Testis (tissue), 3 donors: Measurements from ENCODE around the gene MBIP. TPM values are rescaled to one million over a fixed set of nuclear protein-coding genes. Genes with fewer than 3 reads are reported as not detected.

Experiments
- DNase-seq: peaks from one replicate; pipeline ENCODE4 v3.0.0-alpha.2; 2019
- H3K27ac ChIP-seq, 2 donors: fragments of 200-600 bp; sonication (generic); one replicate each; pipeline ENCODE4 v1.5.1; 2019
- H3K27me3 ChIP-seq: fragments of 200-600 bp; sonication (generic); one replicate; pipeline ENCODE4 v1.5.1; 2019
- H3K36me3 ChIP-seq: fragments of 200-600 bp; sonication (generic); one replicate; pipeline ENCODE4 v1.5.1; 2017; ENCODE audit warnings: low read depth; ENCODE audit errors: missing control alignments
- H3K4me1 ChIP-seq: fragments of 200-600 bp; sonication (generic); one replicate; pipeline ENCODE4 v1.5.1; 2019
- H3K4me3 ChIP-seq, 2 donors: fragments of 200-600 bp; sonication (generic); one replicate each; pipeline ENCODE4 v1.5.1; 2017 to 2019
- H3K9me3 ChIP-seq: fragments of 200-600 bp; sonication (generic); one replicate; pipeline ENCODE4 v1.5.1; 2017
- POLR2A ChIP-seq: fragments of 450-650 bp; IDR thresholded peaks from one replicate; pipeline ENCODE4 v1.6.1; 2017; ENCODE audit warnings: antibody characterized with exemption, mild to moderate bottlenecking, moderate library complexity
- WGBS, 2 donors: methylation state at CpG; one replicate each; pipeline ENCODE4 v1.1.5; 2018; 5-methylcytosine and 5-hydroxymethylcytosine counted together
- intact Hi-C: fragments of 100-400 bp; cut with DNase I; formaldehyde crosslinking; loops from one replicate; pipeline ENCODE4 v1.15.1; 2023; ENCODE audit warnings: low total_unique reads
- polyA plus RNA-seq: library from polyadenylated mRNA; stranded (reverse); fragments of 350-450 nt; fragmentation: Illumina TruSeq; extraction: RNeasy Lipid Tissue Mini Kit (QIAGEN cat#74804); gene quantifications from one replicate; pipeline ENCODE4 v1.2.3, GENCODE V29; 2014; ENCODE audit warnings: low read depth, low replicate concordance; ENCODE audit not compliant: insufficient read depth
- total RNA-seq, 2 donors: library from RNA; depleted of rRNA; stranded (reverse); fragments of >200 nt; gene quantifications; one replicate each; pipeline ENCODE4 v1.2.3, GENCODE V29; 2016
- TF ChIP-seq, protein P1 (sequence below), 3 experiments: fragments of 450-650 bp in 2 of 3; fragments of 200-600 bp in 1 of 3; sonication (generic) in 1 of 3; IDR thresholded peaks; one replicate each; pipeline ENCODE4 v1.5.1; 2016 to 2019; ENCODE audit warnings: antibody characterized with exemption in 3 of 3, mild to moderate bottlenecking in 2 of 3, moderate library complexity in 1 of 3

Gene MBIP
- total and polyA plus RNA-seq, 3 donors from 2014 or later, result 21.0 to 27.5 (median 22.1) TPM

GRCh38 chr14:36275741-36276140 lies 44.7 kb downstream of the MBIP start:
- no peak overlapping the region for H3K27ac ChIP-seq
- H3K27me3 ChIP-seq, result no peaks in the 10 kb centered on the region
- H3K36me3 ChIP-seq, result no peaks in the 10 kb centered on the region
- H3K9me3 ChIP-seq, result no peaks in the 10 kb centered on the region
- peaks cover 4% of the 10 kb centered on the region for H3K4me1 ChIP-seq
- intact Hi-C loops, result no loop called here
- TF ChIP-seq, protein P1, sequence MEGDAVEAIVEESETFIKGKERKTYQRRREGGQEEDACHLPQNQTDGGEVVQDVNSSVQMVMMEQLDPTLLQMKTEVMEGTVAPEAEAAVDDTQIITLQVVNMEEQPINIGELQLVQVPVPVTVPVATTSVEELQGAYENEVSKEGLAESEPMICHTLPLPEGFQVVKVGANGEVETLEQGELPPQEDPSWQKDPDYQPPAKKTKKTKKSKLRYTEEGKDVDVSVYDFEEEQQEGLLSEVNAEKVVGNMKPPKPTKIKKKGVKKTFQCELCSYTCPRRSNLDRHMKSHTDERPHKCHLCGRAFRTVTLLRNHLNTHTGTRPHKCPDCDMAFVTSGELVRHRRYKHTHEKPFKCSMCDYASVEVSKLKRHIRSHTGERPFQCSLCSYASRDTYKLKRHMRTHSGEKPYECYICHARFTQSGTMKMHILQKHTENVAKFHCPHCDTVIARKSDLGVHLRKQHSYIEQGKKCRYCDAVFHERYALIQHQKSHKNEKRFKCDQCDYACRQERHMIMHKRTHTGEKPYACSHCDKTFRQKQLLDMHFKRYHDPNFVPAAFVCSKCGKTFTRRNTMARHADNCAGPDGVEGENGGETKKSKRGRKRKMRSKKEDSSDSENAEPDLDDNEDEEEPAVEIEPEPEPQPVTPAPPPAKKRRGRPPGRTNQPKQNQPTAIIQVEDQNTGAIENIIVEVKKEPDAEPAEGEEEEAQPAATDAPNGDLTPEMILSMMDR (IDR thresholded peaks at IDR 0.05), result no peak
- no peak for DNase-seq
- 91 to 92% methylated on average over 3 of the region's 3 CpGs for WGBS, 2 donors
- H3K4me3 ChIP-seq, result no peak overlapping the region

- no peak overlapping the region for H3K27ac ChIP-seq
- WGBS, 2 donors, result 2 to 5% methylated on average over 29 of the region's 29 CpGs
- peak overlapping the region in 1 of 2 donors; percentile 38 for H3K4me3 ChIP-seq
- TF ChIP-seq, protein P1 (IDR thresholded peaks at IDR 0.05), result no peak
- TF ChIP-seq POLR2A, result no peak
- H3K4me1 ChIP-seq, result peaks cover 4% of the 10 kb centered on the region
- H3K27me3 ChIP-seq, result no peaks in the 10 kb centered on the region
- H3K9me3 ChIP-seq, result no peaks in the 10 kb centered on the region
- H3K36me3 ChIP-seq, result no peaks in the 10 kb centered on the region
- DNase-seq, result peak; percentile 23
- intact Hi-C loops, result no loop called here
Measured at GRCh38 chr14:36271939-36272907, 48.2 kb downstream of the MBIP start.

DNA sequence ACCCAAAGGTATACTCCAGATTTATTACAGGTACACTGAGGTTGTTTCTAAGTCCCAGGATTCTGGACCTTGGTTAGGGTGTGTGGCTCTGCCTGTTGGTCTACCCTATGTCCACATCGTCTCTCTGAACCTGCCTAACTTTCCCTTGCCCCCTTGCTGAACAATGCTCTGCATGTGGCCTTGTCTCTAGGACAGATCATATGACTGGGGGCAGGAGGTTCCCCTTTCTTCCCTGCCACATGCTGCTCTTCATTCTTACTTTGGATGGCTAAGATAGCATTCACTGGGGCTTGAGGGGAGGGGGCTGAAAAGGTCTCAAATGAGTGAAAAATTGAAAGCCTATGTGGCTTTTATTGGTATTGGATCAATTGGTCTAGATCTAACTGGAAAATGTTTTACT lies 49.2 kb downstream of the MBIP start:
- peaks cover 4% of the 10 kb centered on the region for H3K4me1 ChIP-seq
- H3K27ac ChIP-seq, result no peak overlapping the region
- no peak overlapping the region for H3K4me3 ChIP-seq
- no peaks in the 10 kb centered on the region for H3K36me3 ChIP-seq
- DNase-seq, result no peak
- 53 to 60% methylated on average over 1 of the region's 1 CpG for WGBS, 2 donors
- H3K27me3 ChIP-seq, result no peaks in the 10 kb centered on the region
- H3K9me3 ChIP-seq, result no peaks in the 10 kb centered on the region
- TF ChIP-seq, protein P1 (IDR thresholded peaks at IDR 0.05), result no peak
- no peak for TF ChIP-seq POLR2A
- intact Hi-C loops, result no loop called here

GRCh38 chr14:36270191-36270590 lies 50.2 kb downstream of the MBIP start:
- no peaks in the 10 kb centered on the region for H3K9me3 ChIP-seq
- peaks cover 4% of the 10 kb centered on the region for H3K4me1 ChIP-seq
- H3K27ac ChIP-seq, result no peak overlapping the region
- intact Hi-C loops, result no loop called here
- TF ChIP-seq, protein P1 (IDR thresholded peaks at IDR 0.05), result no peak
- no peaks in the 10 kb centered on the region for H3K27me3 ChIP-seq
- DNase-seq, result no peak
- no peak overlapping the region for H3K4me3 ChIP-seq
- WGBS, 2 donors, result 86 to 89% methylated on average over 2 of the region's 2 CpGs
- H3K36me3 ChIP-seq, result no peaks in the 10 kb centered on the region
